ENCODE results near the gene DNAH3.
"Not testable (repeated sequence)": the region's sequence is repeated elsewhere in the genome, so short reads cannot be mapped to it uniquely, and the experiment has no call there.

Gene DNAH3

GRCh38 chr16:21060027-21060510 lies 90.6 kb downstream of the DNAH3 start:
- Histone ChIP-seq H3K4me3 (ENCODE audit: low read depth, low read length) (no peak overlapping the region), H3K36me3 (replicated peaks) (no peaks in the 10 kb centered on the region), H3K27ac (no peak overlapping the region), H3K27me3 (replicated peaks) (no peaks in the 10 kb centered on the region)
- TF ChIP-seq CTCF (IDR thresholded peaks at IDR 0.05; ENCODE audit: low read depth, low read length, missing control alignments) = no peak
- DNase-seq = no peak
- in situ Hi-C loops (cut with HindIII; ENCODE audit: low pct_ligation_motif_present, low sequenced_read_pairs) = no loop called here

DNA sequence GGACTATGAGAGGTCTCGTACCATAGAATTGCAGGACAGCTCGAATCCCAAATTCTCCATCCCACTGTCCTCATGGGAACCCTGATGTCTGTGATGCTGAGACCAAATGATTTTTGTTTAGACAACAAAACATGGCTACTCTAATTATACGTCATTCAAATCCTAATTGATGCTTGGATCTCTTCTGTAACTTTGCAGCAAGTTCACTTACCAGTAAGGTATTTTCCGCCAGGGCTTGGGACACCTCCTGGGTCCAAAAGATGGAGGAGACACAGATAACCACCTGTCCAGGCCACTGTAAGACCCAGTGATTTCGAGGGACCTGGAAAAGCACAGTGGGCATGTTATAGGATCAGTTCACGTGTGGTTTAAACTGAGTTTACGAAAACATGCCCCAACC lies 92.8 kb downstream of the DNAH3 start:
- in situ Hi-C loops (cut with HindIII; ENCODE audit: low pct_ligation_motif_present, low sequenced_read_pairs) = no loop called here
- Histone ChIP-seq H3K4me3 (ENCODE audit: low read depth, low read length) (no peak overlapping the region), H3K27ac (no peak overlapping the region), H3K27me3 (replicated peaks) (no peaks in the 10 kb centered on the region), H3K36me3 (replicated peaks) (no peaks in the 10 kb centered on the region)
- TF ChIP-seq CTCF (IDR thresholded peaks at IDR 0.05; ENCODE audit: low read depth, low read length, missing control alignments) = no peak
- DNase-seq = no peak

- no peak for DNase-seq
- no peak for TF ChIP-seq CTCF (IDR thresholded peaks at IDR 0.05; ENCODE audit: low read depth, low read length, missing control alignments)
- Histone ChIP-seq H3K4me3 (ENCODE audit: low read depth, low read length) (no peak overlapping the region), H3K27me3 (replicated peaks) (no peaks in the 10 kb centered on the region), H3K36me3 (replicated peaks) (no peaks in the 10 kb centered on the region), H3K27ac (no peak overlapping the region)
- in situ Hi-C loops (cut with HindIII; ENCODE audit: low pct_ligation_motif_present, low sequenced_read_pairs) = no loop called here
Observed at GRCh38 chr16:21056396-21056795, 94.2 kb downstream of the DNAH3 start.

DNA sequence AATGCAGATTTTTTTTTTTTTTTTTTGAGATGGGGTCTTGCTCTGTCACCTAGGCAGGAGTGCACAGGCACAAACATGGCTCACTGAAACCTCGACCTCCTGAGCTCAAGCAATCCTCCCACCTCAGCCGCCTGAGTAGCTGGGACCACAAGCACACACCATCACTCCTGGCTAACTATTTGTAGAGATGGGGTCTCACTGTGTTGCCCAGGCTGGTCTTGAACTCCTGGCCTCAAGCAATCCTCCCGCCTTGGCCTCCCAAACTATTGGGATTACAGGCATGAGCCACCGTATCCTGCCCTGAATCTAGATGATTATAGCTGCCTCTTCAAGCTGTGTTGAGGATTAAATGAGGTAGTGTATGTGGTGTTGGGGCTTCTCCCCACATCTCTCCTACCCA lies 94.9 kb downstream of the DNAH3 start:
- in situ Hi-C loops (cut with HindIII; ENCODE audit: low pct_ligation_motif_present, low sequenced_read_pairs); H3K27me3 ChIP-seq (replicated peaks); H3K4me3 ChIP-seq (ENCODE audit: low read depth, low read length); DNase-seq; H3K36me3 ChIP-seq (replicated peaks); H3K27ac ChIP-seq: not testable (repeated sequence)

GRCh38 chr16:21053590-21053989 lies 97.1 kb downstream of the DNAH3 start:
- no peak for DNase-seq
- H3K36me3 ChIP-seq (replicated peaks) = no peaks in the 10 kb centered on the region
- in situ Hi-C loops (cut with HindIII; ENCODE audit: low pct_ligation_motif_present, low sequenced_read_pairs) = no loop called here
- H3K27ac ChIP-seq = no peak overlapping the region
- TF ChIP-seq CTCF (IDR thresholded peaks at IDR 0.05; ENCODE audit: low read depth, low read length, missing control alignments) = no peak
- no peaks in the 10 kb centered on the region for H3K27me3 ChIP-seq (replicated peaks)
- no peak overlapping the region for H3K4me3 ChIP-seq (ENCODE audit: low read depth, low read length)

- H3K4me3 ChIP-seq (ENCODE audit: low read depth, low read length); DNase-seq; H3K36me3 ChIP-seq (replicated peaks); H3K27ac ChIP-seq; H3K27me3 ChIP-seq (replicated peaks); in situ Hi-C loops (cut with HindIII; ENCODE audit: low pct_ligation_motif_present, low sequenced_read_pairs): not testable (repeated sequence)
Observed at GRCh38 chr16:21048091-21048912, 102.3 kb downstream of the DNAH3 start.

- H3K36me3 ChIP-seq (replicated peaks) = no peaks in the 10 kb centered on the region
- TF ChIP-seq CTCF (IDR thresholded peaks at IDR 0.05; ENCODE audit: low read depth, low read length, missing control alignments) = no peak
- H3K27me3 ChIP-seq (replicated peaks) = no peaks in the 10 kb centered on the region
- in situ Hi-C loops (cut with HindIII; ENCODE audit: low pct_ligation_motif_present, low sequenced_read_pairs) = no loop called here
- H3K27ac ChIP-seq = no peak overlapping the region
- DNase-seq = no peak
- H3K4me3 ChIP-seq (ENCODE audit: low read depth, low read length) = no peak overlapping the region
Observed at GRCh38 chr16:21038197-21038596, 112.4 kb downstream of the DNAH3 start.

Measured in brain microvascular endothelial cell (primary cell).